Activated CD4-positive, alpha-beta T cell treated with anti-CD3 and anti-CD28 coated beads, Interleukin-2, amount 50 U/mL, for 4 hours (primary cell): ENCODE data around the gene GIPC3.

Experiments used
- DNase-seq, 2 experiments: peaks; one replicate each; pipeline ENCODE4 v3.0.0-alpha.2; 2020

GIPC3 gene, protein sequence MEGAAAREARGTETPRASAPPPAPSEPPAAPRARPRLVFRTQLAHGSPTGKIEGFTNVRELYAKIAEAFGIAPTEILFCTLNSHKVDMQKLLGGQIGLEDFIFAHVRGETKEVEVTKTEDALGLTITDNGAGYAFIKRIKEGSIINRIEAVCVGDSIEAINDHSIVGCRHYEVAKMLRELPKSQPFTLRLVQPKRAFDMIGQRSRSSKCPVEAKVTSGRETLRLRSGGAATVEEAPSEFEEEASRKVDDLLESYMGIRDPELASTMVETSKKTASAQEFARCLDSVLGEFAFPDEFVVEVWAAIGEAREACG

DNA sequence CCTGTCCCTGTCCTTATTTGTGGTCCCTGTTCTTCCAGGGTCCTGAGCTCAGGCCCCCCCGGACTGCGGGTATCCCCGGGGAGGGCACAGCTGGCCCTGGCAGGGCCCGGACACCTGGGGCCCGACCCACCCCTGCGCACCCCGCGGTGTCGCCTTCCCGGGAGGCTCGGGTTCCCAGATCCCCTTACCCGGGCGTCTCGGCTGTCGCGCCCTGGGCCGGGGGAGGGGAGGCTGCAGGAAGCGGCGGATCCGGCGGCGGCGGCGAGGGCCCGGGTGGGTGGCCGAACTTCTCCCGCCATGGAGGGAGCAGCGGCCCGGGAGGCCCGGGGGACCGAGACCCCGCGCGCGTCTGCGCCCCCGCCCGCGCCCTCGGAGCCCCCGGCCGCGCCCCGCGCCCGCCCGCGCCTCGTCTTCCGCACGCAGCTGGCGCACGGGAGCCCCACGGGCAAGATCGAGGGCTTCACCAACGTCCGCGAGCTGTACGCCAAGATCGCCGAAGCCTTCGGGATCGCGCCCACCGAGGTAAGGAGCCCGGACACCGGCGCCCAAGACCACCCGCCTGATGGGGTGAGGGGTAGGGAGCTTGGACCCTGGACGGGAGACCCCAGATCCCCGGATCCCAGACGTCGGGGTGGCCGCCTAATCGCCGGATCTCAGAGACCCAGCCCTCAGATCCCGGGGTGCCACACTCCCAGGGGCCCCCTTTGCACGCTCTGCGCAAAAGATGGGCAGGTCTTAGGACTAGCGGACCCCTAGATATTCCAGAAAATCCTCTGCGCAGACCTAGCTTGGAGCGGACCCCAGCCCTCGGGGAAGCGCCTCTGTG, at the start of gene GIPC3:
Gene GIPC3 (plus strand): TSS at position 178 of the 826 bp plus-strand sequence. CDS start 120 bp downstream, at position 298.
- no peak for DNase-seq

DNA sequence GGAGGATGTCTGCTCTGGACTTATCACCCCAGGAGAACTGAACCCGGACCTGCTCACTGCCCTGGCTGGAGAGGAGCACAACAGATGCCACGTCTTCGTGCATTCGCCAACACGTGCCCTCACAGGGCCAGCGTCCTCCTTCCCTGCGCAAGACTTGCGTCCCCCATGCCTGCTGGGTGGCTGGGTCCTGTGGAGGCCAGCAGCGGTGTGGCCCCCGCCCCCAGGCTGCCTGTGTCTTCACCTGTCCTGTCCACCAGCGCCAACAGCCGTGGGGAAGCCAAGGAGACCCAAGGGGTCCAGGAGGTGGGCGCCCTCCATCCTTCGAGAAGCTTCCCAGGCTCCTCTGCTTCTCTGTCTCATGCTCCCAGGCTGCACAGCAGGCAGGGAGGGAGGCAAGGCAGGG, 49.7 kb upstream of the GIPC3 start:
- DNase-seq: no peak

DNA sequence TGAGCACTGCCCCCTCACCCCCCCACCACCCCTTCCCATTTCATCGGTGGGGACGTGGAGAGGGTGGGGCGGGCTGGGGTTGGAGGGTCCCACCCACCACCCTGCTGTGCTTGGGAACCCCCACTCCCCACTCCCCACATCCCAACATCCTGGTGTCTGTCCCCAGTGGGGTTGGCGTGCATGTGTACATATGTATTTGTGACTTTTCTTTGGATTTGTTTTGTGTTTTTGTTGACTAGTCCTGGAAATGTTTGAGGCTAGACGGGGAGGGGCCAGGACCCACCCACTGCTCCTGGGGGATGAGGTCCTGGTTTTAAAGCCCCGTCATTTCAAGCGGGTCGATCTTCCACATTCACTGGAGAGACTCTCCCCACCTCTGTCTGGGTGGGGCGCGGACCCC, 49.3 kb upstream of the GIPC3 start:
- DNase-seq: no peak

DNA sequence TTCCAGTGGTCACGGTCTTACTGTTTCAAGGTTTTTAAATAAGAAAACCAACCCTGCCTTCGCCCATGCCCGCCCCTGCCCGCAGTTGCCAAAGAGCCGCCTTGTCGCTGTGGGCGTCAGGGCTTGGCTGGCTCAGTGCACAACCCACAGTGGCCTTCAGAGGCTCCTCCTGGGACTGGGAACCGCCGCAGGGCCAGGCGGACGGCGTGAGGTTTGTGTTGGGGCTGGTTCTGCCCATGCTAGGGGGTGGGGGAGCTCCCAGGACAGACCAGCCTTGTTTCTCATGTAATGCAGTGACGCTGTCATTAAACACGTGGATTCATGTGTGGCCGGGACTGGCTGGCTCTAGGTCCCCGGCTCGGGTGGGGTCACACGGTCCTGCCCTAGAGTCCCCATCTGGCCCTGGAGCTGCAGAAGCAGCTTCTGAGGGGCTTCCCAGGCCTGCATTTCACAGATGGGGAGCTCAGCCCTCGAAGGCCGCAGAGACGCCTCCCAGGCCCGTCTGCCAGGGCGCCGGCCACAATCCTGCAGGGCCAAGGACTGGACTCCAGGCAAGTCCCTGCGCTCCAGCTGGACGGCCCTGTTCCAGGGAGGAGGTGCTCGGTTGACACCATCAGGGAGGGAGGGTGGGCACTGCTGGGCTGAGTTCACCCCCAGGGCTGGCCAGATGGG, 48.7 kb upstream of the GIPC3 start:
- no peak for DNase-seq

DNA sequence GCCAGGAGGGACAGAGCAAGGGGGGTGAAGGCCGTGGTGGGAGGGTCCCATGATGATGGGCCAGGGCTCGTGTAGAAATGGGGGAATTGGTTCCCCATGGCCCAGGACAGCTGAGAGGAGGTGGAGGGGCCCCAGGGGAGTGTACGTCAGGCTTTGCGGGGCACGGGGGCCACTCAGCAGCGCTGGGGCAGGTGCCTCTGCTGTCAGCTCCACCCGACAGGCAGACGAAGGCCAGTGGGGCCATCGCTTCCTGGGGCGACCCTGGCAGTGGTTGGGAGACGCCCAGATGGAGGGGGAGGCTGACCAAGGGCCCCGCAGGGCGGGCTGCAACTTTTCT, 48.2 kb upstream of the GIPC3 start:
- DNase-seq: no peak

DNA sequence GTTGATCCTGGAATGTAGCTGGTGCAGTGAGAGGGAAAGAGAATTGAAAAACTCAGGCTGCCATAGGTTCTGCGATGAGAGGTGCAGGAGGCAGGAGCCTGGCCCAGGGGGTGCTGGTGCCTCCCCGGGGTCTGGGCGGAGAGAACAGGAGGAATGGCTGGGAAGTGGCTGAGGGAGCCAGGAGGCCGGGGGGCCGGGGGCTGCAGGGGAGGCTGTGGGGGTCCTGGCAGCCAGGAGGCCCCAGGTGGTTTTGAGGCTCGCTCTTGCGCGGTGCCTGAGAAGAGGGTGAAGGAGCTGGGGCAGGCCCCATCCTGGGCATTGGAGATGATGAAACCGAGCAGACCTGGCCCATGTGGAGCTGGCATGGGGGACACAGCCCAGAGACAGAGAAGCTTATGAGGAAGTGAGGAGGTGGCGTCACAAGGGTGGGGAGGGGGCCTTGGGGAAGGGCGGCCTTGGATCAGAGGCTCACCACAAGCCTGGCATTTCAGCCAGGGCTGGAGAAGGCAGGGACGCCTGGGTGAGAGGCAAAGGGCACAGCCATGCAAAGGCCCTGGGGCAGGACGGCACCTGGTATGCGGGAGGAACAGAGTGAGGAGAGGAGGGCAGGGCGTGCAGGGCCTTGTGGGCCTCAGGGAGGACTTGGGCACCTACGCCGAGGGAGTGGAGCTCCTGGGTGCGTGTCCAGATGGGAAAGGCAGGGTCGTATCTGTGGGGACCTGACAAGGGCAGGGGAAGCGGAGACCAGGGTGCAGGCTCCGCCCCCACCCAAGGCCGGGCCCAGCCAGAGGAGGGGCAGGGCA, 47.6 kb upstream of the GIPC3 start:
- DNase-seq: no peak

DNA sequence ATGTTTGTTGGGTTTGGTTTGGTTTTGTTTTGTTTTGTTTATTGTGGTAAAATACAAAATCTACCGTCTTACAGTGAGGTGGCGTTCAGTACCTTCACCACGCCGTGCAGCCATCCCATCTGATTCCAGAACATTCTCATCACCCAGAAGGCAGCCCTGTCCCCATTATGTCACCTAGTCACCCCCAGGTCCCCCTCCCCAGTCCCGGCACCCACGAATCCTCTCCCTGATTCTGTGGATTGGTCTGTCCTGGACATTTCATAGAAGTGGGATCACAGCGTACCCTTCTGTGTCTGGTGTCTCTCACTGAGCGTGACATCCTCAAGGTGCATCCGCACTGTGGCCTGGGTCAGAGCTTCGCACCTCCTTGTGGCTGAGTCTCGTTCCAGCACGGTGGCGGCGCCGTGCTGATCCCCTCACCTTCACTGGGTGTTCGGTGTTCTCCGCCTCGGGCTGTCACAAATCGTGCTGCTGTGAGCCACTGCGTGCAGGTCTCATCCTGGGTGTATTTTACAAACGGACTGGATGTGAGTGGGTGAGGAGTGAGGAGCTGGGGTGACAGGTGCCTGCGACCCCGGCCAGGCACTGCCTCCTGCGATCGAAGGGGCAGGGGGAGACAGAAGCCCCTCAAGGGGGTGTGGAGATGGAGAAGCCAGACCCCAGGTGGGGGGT, 46.9 kb upstream of the GIPC3 start:
- DNase-seq: no peak

DNA sequence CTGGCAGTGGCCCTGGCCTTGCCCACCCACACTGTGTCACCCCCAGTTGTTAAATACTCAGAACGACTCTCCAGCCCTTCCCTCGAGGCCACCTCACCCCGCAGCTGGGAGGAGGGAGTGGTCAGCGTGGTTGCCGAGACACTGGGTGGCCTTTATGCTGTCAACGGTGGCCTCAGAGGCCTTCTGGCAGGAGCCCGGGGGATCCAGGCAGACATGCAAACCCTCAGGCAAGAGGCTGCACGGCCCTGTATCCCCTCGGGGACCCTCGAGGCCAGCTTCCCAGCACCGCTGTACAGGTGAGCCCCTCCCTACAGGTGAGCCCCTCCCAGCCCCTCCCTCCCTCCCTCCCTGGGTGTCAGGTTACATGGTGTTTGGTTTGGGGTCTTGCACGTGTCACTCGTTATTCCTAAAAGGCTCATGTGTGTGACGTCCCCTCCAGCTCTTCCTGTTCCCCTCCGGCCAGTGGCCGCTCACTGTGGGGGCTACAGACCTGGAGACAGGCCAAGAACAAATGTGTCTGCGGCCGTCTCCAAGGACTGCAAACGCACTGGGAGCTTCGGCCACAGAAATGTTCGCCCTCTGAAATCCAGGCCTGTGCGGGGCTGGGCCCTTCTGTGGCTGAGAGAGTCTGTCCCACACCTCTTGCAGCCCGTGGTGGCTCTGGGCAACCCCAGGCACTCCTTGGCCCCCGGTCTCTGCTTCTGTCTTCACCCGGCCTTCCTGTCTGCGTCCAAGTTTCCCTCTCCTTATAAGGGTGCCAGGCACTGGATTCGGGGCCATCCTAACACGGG, 46.1 kb upstream of the GIPC3 start, which contains the start of gene TEKTIP1:
Gene TEKTIP1 (plus strand): TSS at position 210 of the 791 bp plus-strand sequence. CDS start 4 bp downstream, at position 214.
- DNase-seq: no peak

DNA sequence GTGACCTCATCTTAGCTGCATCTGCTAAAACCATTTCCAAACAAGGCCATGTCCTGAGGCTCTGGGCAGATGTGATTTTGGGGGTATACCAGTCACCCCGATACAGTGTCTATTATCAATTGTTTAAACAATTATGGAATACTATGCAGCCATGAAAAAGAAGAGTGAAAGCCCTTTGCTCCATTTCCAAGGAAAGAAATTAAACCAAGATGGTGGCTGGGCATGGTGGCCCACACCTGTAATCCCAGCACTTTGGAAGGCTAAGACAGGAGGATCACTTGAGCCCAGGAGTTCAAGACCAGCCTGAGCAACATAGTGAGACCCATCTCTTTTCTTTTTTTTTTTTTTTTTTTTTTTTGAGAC, 45.5 kb upstream of the GIPC3 start:
- no peak for DNase-seq

DNA sequence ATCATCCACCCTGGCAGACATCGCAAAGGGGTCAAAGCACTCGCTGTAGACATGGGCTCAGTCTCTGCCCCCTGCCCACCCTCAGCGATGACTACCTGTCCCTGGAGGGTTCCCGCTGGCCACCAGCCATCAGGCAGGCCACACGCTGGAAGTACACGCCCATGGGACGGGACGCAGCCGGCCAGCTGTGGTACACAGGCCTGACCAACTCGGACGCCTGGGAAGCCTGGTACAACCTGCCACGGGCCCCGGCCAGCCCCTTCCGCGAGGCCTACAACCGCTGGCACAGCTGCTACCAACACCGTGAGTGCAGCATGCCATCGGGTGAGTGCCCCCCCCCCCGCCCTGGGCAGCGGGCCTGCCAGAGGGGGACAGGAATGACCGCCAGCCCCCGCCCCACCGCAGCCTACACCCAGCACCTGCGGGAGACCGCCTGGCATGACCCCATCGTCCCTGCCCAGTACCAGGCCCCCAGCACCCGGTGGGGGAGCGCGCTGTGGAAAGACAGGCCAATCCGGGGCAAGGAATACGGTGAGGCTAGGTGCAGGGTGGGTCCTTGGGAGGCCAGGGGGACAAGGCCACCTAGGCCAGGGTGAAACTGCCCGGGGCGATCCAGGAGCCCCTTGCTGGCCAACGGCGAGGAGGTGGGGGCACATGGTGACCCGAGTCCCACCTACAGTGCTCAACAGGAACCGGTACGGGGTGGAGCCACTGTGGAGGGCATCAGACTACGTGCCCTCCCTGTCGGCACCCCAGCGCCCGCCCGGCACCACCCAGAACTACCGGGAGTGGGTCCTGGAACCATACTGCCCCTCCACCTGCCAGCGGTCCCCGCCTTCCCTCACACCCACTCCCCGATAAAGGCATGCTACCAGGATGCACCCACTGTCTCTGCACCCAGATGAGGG, 41.9 kb upstream of the GIPC3 start:
- DNase-seq: no peak

DNA sequence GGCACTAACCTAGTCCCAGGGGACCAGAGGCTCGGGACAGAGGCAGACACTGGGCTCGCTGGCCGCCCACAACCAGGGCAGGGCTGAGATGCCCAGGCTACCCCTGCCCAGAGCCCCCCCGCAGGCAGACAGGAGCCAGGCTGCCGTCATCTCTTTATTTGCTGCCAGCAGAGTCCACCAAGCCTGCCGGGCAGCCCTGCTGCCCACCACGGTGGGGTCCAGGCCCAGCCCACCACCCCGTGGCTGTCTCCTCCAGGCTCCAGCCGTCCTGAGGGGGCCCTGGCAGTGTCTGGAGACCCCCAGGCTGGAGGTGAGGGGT, 41.3 kb upstream of the GIPC3 start:
- no peak for DNase-seq

DNA sequence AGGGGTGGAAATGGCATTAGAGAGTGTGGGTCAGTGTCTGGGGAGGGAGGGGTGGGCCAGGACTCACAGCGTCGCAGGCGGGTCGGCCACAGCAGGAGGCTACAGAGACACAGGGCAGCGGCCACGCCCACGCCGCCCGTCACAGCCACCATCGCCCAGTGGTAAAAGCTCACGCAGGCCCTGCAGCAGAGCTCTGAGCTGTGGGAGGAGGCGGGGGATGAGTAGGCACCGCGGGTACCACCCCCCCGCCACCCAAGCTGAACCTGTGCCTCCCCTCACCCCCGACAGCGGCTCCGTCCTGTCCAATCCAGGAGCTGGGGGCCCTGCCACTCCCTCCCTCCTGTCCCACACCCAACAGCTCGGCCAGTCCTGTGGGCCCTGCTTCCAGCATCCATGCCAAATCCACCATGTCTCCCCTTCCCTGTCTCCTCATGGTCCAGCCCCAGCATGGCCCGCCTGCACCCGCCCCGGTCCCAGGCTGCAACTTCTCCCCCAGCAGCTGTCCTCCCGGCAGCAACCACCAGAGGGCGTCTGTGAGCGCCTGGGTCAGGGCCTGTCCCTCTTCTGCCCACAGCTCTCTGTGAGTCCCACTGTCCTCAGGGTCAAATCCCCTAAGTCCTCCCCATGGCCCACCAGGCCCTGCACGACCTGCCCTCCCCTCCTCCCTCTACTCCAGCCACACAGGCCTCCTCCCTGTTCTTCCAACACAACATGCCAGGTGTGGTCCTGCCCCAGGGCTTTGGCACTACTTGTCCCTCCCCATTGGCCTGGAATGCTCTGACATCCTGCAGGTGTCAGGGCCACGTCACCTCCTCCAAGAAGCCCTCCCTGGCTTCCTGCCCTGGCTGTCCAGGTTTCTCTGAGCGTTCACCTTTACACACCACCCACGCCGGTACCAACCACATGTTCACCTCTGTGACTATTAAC, 40.3 kb upstream of the GIPC3 start:
- peak; percentile 73 to 74 for DNase-seq

DNA sequence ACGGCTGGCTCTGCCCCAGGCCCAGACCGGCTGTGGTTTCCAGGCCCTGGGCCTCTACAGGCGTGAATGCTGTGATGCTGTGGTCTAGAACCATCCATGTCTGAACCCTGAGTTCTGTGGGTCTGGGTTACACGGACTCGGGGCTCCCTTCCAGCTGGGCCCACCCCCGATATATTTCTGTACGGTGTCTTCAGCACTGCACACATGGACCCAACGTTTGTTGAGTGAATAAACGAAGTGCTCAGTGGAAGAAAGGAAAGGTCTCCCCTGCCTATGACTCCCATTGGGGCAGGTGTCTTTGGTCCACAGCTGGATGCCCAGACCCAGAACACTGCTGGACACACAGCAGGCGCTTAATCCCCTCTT, 39.6 kb upstream of the GIPC3 start:
- DNase-seq: no peak

DNA sequence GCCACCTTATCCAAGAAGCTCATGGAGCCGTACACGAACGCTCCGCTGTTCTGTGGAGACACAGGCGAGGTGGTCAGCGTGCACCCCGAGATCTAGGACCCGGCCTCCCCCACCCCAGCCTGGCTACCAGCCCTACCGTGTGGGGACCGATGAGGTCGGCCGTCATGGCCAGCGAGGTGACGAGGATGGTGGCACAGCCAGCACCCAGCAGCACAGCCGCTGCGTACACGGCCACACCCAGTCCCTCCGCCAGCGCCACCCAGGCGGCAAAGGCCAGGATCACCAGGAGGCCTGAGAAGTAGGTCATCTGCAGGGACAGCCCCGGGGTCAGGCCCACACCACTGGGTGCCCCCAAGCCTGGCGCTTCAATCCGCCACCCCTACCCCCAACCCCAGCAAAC, 39.2 kb upstream of the GIPC3 start:
- DNase-seq: no peak

DNA sequence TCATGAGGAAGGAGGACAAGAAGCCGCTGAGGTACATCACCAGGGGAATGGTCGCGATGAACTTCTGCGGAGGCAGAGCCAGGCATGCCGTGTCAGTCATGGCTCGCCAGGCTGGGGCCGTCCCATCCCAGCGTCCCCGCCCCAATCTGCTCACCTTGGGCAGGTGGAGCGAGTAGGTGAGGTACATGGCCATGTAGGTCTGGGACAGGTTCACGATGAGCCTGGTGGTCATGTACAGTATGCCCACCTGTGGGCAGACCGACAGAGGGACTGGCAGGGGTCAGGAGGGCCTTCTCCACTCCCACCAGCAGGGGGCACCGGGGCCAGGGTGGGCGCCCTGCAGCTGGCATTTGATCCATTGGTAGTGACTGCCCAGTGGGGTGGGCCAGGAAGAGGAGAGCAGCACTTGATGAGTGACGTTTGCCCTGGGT, 38.0 kb upstream of the GIPC3 start:
- DNase-seq: no peak

DNA sequence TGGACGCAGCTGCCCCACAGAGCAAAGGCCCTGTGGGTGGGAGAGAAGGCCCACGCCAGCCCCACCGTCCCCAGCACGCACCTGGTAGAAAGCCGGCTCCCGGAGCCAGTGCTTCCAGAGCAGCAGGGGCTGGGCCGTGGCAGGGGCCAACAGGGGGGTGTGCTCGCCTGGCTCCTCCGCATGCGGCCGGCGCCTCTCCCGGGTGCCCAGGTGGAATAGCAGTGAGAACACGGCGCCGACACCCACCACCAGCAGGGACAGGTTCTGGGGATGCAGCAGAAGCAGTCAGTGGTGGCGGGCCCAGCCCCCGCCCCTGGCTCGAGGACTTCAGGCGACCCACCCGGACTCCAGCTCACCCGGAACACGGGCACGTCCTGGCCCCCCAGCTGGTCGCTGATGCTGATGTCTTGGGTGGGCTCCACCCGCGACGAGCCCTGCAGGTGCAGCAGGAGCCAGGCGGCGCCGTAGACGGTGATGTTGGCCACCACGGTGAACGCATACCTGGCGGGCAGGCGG, 37.5 kb upstream of the GIPC3 start:
- DNase-seq: no peak

DNA sequence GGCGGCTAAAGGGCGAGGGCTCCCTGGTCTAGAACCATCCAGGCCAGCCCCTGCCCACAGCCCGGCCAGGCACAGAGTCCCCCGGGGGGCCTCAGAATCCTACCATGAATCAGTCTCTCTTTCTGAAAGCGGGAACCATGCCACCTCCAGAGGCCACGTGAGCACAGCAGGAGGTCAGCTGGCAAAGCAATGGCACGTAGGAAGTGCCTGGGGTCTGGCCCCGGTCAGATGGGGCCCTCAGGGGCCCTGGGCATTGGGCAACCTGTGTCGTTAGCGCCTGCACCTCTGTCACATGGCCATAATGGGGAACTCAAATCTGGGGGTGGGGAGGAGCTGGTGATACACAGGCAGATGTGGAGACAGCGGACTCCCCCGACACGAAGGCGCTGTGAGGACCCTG, 36.7 kb upstream of the GIPC3 start:
- no peak for DNase-seq

DNA sequence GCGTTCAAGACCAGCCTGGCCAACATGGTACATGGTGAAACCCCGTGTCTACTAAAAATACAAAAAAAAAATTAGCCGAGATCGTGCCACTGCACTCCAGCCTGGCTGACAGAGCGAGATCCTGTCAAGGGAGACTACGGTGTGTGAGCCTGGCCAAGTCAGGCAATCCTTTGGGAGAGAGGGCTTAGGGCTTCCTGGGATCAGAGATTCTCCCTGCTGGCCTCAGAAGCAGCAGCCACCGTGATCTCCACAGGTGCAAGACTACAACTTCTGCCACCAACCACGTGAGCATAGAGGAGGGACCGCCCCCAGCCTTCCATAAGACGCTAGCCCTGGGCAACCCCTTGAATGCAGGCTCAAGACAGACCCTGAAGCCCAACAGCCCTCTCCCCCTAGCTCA, 35.5 kb upstream of the GIPC3 start:
- no peak for DNase-seq
